Activated naive CD4-positive, alpha-beta T cell (primary cell): Measurements from ENCODE around the gene CFHR1.

Source experiments
- DNase-seq, 4 experiments: peaks; one replicate each; lab custom pipeline; 2025; lab: John Stamatoyannopoulos, UW

The CFHR1 gene

GRCh38 chr1:196877964-196878363 is 58.4 kb downstream of the CFHR1 start:
- no peak for DNase-seq
